Cardiac muscle cell (in vitro differentiated cells and primary cell): ENCODE data around the gene OAS3. TPM values are rescaled to one million over a fixed set of nuclear protein-coding genes. Genes with fewer than 3 reads are reported as not detected.

ENCODE experiments used
- DNase-seq, 2 donors: peaks; one replicate each; pipeline versions ENCODE4 v3.0.0 to v3.0.0-alpha.2; 2010 to 2017; ENCODE audit warnings: low read depth in 1 of 2, low spot score in 1 of 2
- H3K27ac ChIP-seq: fragments of 200-600 bp; sonication (generic); 2 replicates; pipeline ENCODE4 v1.5.1; 2016
- H3K27me3 ChIP-seq: fragments of 200-600 bp; sonication (generic); 2 replicates; pipeline ENCODE4 v1.6.0; 2016; ENCODE audit warnings: control low read depth
- H3K36me3 ChIP-seq: fragments of 200-600 bp; sonication (generic); 2 replicates; pipeline ENCODE4 v1.5.1; 2016; ENCODE audit warnings: control low read depth
- H3K4me1 ChIP-seq: fragments of 200-600 bp; sonication (generic); 2 replicates; pipeline ENCODE4 v1.8.1; 2017; ENCODE audit warnings: low read depth, mild to moderate bottlenecking, mixed run types
- H3K4me3 ChIP-seq: fragments of 200-600 bp; sonication (generic); 2 replicates; pipeline ENCODE4 v1.5.1; 2016; ENCODE audit warnings: mild to moderate bottlenecking
- H3K9me3 ChIP-seq: fragments of 200-600 bp; sonication (generic); 2 replicates; pipeline ENCODE4 v1.5.1; 2017; ENCODE audit warnings: low read depth, mild to moderate bottlenecking, control low read depth
- CTCF ChIP-seq: IDR thresholded peaks from 2 replicates; pipeline ENCODE4 v1.5.1; 2012; ENCODE audit warnings: low read depth, mild to moderate bottlenecking, low read length
- polyA plus RNA-seq: library from polyadenylated mRNA; unstranded; fragments of >200 nt; fragmentation: Nextera tagmentation; extraction: Ambion mirVana; gene quantifications from 2 replicates; pipeline ENCODE4 v1.2.1, GENCODE V29; 2016
- total RNA-seq: library from RNA; depleted of rRNA; stranded (reverse); fragments of >200 nt; gene quantifications from 2 replicates; pipeline ENCODE4 v1.2.3, GENCODE V29; 2016

The OAS3 gene
- total and polyA plus RNA-seq, 2 experiments from 2014 or later = 0.36 TPM; not detected in 1

GRCh38 chr12:112996501-112996900 lies 58.2 kb downstream of the OAS3 start:
- DNase-seq = no peak

GRCh38 chr12:112997506-112997905 lies 59.2 kb downstream of the OAS3 start:
- Histone ChIP-seq H3K36me3 (no peaks in the 10 kb centered on the region), H3K27ac (no peak overlapping the region), H3K27me3 (no peaks in the 10 kb centered on the region), H3K4me1 (no peaks in the 10 kb centered on the region), H3K9me3 (no peaks in the 10 kb centered on the region), H3K4me3 (no peak overlapping the region)
- TF ChIP-seq CTCF = no peak
- no peak for DNase-seq

More at GRCh38 chr12:112996501-112996900, 58.2 kb downstream of the OAS3 start:
- H3K4me3 ChIP-seq = no peak overlapping the region
- no peaks in the 10 kb centered on the region for H3K4me1 ChIP-seq
- no peak overlapping the region for H3K27ac ChIP-seq
- H3K36me3 ChIP-seq = no peaks in the 10 kb centered on the region
- TF ChIP-seq CTCF = no peak
- no peaks in the 10 kb centered on the region for H3K27me3 ChIP-seq
- H3K9me3 ChIP-seq = no peaks in the 10 kb centered on the region

GRCh38 chr12:112998987-112999767 lies 60.9 kb downstream of the OAS3 start:
- no peak for DNase-seq
- Histone ChIP-seq H3K36me3 (no peaks in the 10 kb centered on the region), H3K27me3 (no peaks in the 10 kb centered on the region), H3K4me1 (no peaks in the 10 kb centered on the region), H3K27ac (no peak overlapping the region), H3K4me3 (no peak overlapping the region), H3K9me3 (no peaks in the 10 kb centered on the region)
- TF ChIP-seq CTCF = no peak

- DNase-seq = no peak
- no peak for TF ChIP-seq CTCF
- no peaks in the 10 kb centered on the region for H3K4me1 ChIP-seq
These were observed 62.2 kb downstream of the OAS3 start for GRCh38 chr12:113000433-113000832.

GRCh38 chr12:113002155-113002554 lies 63.9 kb downstream of the OAS3 start:
- Histone ChIP-seq H3K27ac (no peak overlapping the region), H3K9me3 (no peaks in the 10 kb centered on the region), H3K36me3 (no peaks in the 10 kb centered on the region), H3K4me1 (no peaks in the 10 kb centered on the region), H3K27me3 (peaks cover 7% of the 10 kb centered on the region), H3K4me3 (no peak overlapping the region)
- no peak for TF ChIP-seq CTCF
- DNase-seq = no peak

More at GRCh38 chr12:113000433-113000832, 62.2 kb downstream of the OAS3 start:
- H3K27ac ChIP-seq = no peak overlapping the region
- H3K27me3 ChIP-seq = no peaks in the 10 kb centered on the region
- no peaks in the 10 kb centered on the region for H3K36me3 ChIP-seq
- no peaks in the 10 kb centered on the region for H3K9me3 ChIP-seq
- H3K4me3 ChIP-seq = no peak overlapping the region
